ENCODE data around the gene CELF3.
"Not testable (repeated sequence)": the region's sequence is repeated elsewhere in the genome, so short reads cannot be mapped to it uniquely, and the experiment has no call there.

Gene CELF3

GRCh38 chr1:151741516-151741915, 24.9 kb upstream of the CELF3 start:
- TF ChIP-seq CTCF (IDR thresholded peaks at IDR 0.05; ENCODE audit: low read depth, low read length), result no peak
- no peak overlapping the region for H3K4me3 ChIP-seq (ENCODE audit: low read depth, low read length)

- H3K4me3 ChIP-seq (ENCODE audit: low read depth, low read length), result no peak overlapping the region
- TF ChIP-seq CTCF (IDR thresholded peaks at IDR 0.05; ENCODE audit: low read depth, low read length), result no peak
Observed at GRCh38 chr1:151739590-151740355, 23.2 kb upstream of the CELF3 start.

GRCh38 chr1:151737479-151737878, 20.9 kb upstream of the CELF3 start:
- TF ChIP-seq CTCF (IDR thresholded peaks at IDR 0.05; ENCODE audit: low read depth, low read length), result no peak
- no peak overlapping the region for H3K4me3 ChIP-seq (ENCODE audit: low read depth, low read length)

GRCh38 chr1:151737026-151737425, 20.4 kb upstream of the CELF3 start:
- H3K4me3 ChIP-seq (ENCODE audit: low read depth, low read length), result no peak overlapping the region
- no peak for TF ChIP-seq CTCF (IDR thresholded peaks at IDR 0.05; ENCODE audit: low read depth, low read length)

- H3K4me3 ChIP-seq (ENCODE audit: low read depth, low read length), result not testable (repeated sequence)
Observed at GRCh38 chr1:151733995-151734394, 17.4 kb upstream of the CELF3 start.

- H3K4me3 ChIP-seq (ENCODE audit: low read depth, low read length), result no peak overlapping the region
- no peak for TF ChIP-seq CTCF (IDR thresholded peaks at IDR 0.05; ENCODE audit: low read depth, low read length)
Observed at GRCh38 chr1:151733126-151733525, 16.5 kb upstream of the CELF3 start.

GRCh38 chr1:151729966-151730291, 13.3 kb upstream of the CELF3 start:
- no peak overlapping the region for H3K4me3 ChIP-seq (ENCODE audit: low read depth, low read length)
- no peak for TF ChIP-seq CTCF (IDR thresholded peaks at IDR 0.05; ENCODE audit: low read depth, low read length)

Measured in WI38 (cell line).